ENCODE measurements around the gene ERCC6L2. TPM values are rescaled to one million over a fixed set of nuclear protein-coding genes. Genes with fewer than 3 reads are reported as not detected.

The ERCC6L2 gene
- total and polyA plus RNA-seq, 2 of the 8 experiments (the other 6 are each of a cell fraction or from before 2014, with no cell fraction given) = 9.8 to 50.0 TPM

DNA sequence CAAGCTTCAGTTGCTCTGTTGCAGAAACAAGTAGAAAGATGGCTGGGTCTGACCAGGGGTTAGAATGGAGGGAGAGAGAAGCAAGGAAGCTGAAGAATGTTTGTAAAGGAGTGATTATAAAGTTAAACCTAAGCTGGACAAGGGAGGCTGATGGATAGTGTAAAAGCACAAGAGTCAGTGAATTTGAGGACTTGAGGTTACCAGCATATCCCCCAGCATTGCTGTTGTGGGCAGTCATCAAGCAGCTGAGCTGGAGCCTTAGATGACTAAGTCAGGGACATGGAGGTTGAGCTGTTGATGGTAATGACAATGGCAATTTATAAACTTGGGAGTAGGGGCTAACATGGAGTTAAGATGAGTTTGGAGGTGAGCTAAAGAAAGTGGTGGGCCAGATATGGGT is 131.5 kb downstream of the ERCC6L2 start:
- Histone ChIP-seq H3K4ac (replicated peaks; ENCODE audit: insufficient read length, low read depth, low read length) (no peak overlapping the region), H3K9ac (replicated peaks in 1 of 4; ENCODE audit: extremely low read depth in 1 of 4, low read depth in 3 of 4, low read length in 3 of 4) (no peak overlapping the region), H3K9me3 (ENCODE audit: insufficient read depth in 2 of 2, low read depth in 1 of 2, low read length in 1 of 2) (peaks cover 0 to 1% of the 10 kb centered on the region in 2 experiments; a peak in 1 of 4 replicates), H3K23me2 (ENCODE audit: low read depth, low read length) (no peaks in the 10 kb centered on the region), H2BK15ac (ENCODE audit: low read length) (no peak overlapping the region), H3K56ac (replicated peaks; ENCODE audit: insufficient read length, low read depth, low read length) (no peak overlapping the region), H2BK120ac (replicated peaks; ENCODE audit: low read depth, low read length) (no peak overlapping the region), H3K18ac (ENCODE audit: extremely low read depth, low read length) (no peak overlapping the region), H4K20me1 (replicated peaks in 1 of 2; ENCODE audit: control insufficient read depth in 1 of 2, insufficient read depth in 2 of 2, low read length in 2 of 2) (no peaks in the 10 kb centered on the region), H2AFZ (ENCODE audit: low read length) (no peak overlapping the region), H3K79me2 (ENCODE audit: control insufficient read depth in 1 of 2, insufficient read depth in 2 of 2, low read length in 2 of 2) (no peaks in the 10 kb centered on the region), H3K4me1 (replicated peaks in 1 of 4; ENCODE audit: control insufficient read depth in 3 of 4, insufficient read depth in 4 of 4, low read length in 3 of 4) (no peaks in the 10 kb centered on the region), H4K91ac (replicated peaks; ENCODE audit: insufficient read length, low read length) (no peak overlapping the region), H2BK12ac (ENCODE audit: low read depth, low read length) (no peak overlapping the region), H2BK20ac (ENCODE audit: low read length) (no peak overlapping the region), H4K8ac (ENCODE audit: extremely low read depth, insufficient read depth, low read length) (no peak overlapping the region), H2BK5ac (ENCODE audit: low read depth, low read length) (no peak overlapping the region), H3K27me3 (replicated peaks in 1 of 4; ENCODE audit: control insufficient read depth in 3 of 4, extremely low read depth in 1 of 4, insufficient read depth in 3 of 4, low read length in 3 of 4) (no peaks in the 10 kb centered on the region), H3K14ac (ENCODE audit: insufficient read length) (no peak overlapping the region), H3K23ac (ENCODE audit: insufficient read length) (no peak overlapping the region), H3K4me2 (ENCODE audit: insufficient read depth in 1 of 2, low read depth in 2 of 2, low read length in 2 of 2) (no peak overlapping the region), H3K4me3 (ENCODE audit: extremely low read depth in 1 of 4, insufficient read depth in 2 of 4, low read depth in 3 of 4, low read length in 4 of 4) (no peak overlapping the region), H4K5ac (ENCODE audit: insufficient read length, low read depth, low read length) (no peak overlapping the region), H3K36me3 (ENCODE audit: control insufficient read depth in 2 of 4, insufficient read depth in 4 of 4, low read length in 3 of 4) (peaks cover 3 to 18% (median 4%) of the 10 kb centered on the region in 4 experiments; a peak in 5 of 8 replicates), H3K27ac (ENCODE audit: low read depth, low read length) (no peak overlapping the region), H3K79me1 (ENCODE audit: low read depth, low read length) (no peaks in the 10 kb centered on the region; the same call in 1 of the 2 replicates), H2AK5ac (ENCODE audit: low read depth, low read length) (no peak overlapping the region)
- FAIRE-seq (no peak), DNase-seq (ENCODE audit: low read depth in 1 of 2, low spot score in 2 of 2) (no peak)
- TF ChIP-seq SAP30 (IDR thresholded peaks at IDR 0.05; ENCODE audit: insufficient read depth, insufficient replicate concordance, low read length) (no peak), ASH2L (IDR thresholded peaks at IDR 0.05; ENCODE audit: low read length) (no peak), KDM4A (IDR thresholded peaks at IDR 0.05; ENCODE audit: low read depth, low read length, severe bottlenecking) (no peak), GTF2F1 (IDR thresholded peaks at IDR 0.05; ENCODE audit: borderline replicate concordance, low read depth, low read length) (no peak), SP1 (IDR thresholded peaks at IDR 0.05; ENCODE audit: low read depth, low read length) (no peak), TCF12 (IDR thresholded peaks at IDR 0.05; ENCODE audit: low read depth, low read length) (no peak), SP2 (IDR thresholded peaks at IDR 0.05; ENCODE audit: low read length) (no peak), SIX5 (IDR thresholded peaks at IDR 0.05; ENCODE audit: low read depth, low read length) (no peak), CEBPB (IDR thresholded peaks at IDR 0.05; ENCODE audit: low read depth, low read length) (no peak), RNF2 (IDR thresholded peaks at IDR 0.05; ENCODE audit: borderline replicate concordance, low read depth, low read length, missing control alignments, poor library complexity, severe bottlenecking) (no peak), FOSL1 (IDR thresholded peaks at IDR 0.05; ENCODE audit: insufficient read depth, low read depth, low read length) (no peak), EP300 (IDR thresholded peaks at IDR 0.05; ENCODE audit: borderline replicate concordance in 1 of 2, low read depth in 2 of 2, low read length in 2 of 2) (no peak), TEAD4 (IDR thresholded peaks at IDR 0.05; ENCODE audit: low read depth, low read length) (no peak), RFX5 (IDR thresholded peaks at IDR 0.05; ENCODE audit: borderline replicate concordance, low read depth, low read length) (no peak), TBP (IDR thresholded peaks at IDR 0.05; ENCODE audit: low read depth, low read length) (no peak)
- POLR2A ChIA-PET (ENCODE audit: partially characterized antibody) = interaction anchor here (0.6 to 1.0 kb wide), 3 partner anchors 12 to 106 kb away, joined by 3 to 4 read pairs (median 3); no protein-coding TSS in a partner anchor
- CTCF ChIA-PET (ENCODE audit: partially characterized antibody) = interaction anchor here (1.1 to 1.6 kb wide), 2 partner anchors 31 to 839 kb away, joined by 3 to 4 read pairs; no protein-coding TSS in a partner anchor
